Endothelial cell of umbilical vein (primary cell): ENCODE measurements around the gene PLOD2.
A peak's percentile ranks its signal among the peaks of the same experiment; 100 is the strongest.

Source experiments
- CTCF ChIP-seq, 2 donors: IDR thresholded peaks; 1 replicate in 1 of 2; 2 replicates in 1 of 2; pipeline ENCODE4 v1.5.1; 2011; ENCODE audit warnings: low read length in 2 of 2, mild to moderate bottlenecking in 2 of 2, moderate library complexity in 2 of 2, control low read depth in 1 of 2, inconsistent platforms in 1 of 2, low read depth in 1 of 2; ENCODE audit not compliant: insufficient read depth in 1 of 2; ENCODE audit errors: extremely low read depth in 1 of 2
- EZH2 ChIP-seq: IDR thresholded peaks from 2 replicates; pipeline ENCODE4 v1.6.1; 2012; ENCODE audit warnings: borderline replicate concordance, low read depth, mild to moderate bottlenecking, moderate library complexity, low read length, inconsistent platforms; ENCODE audit not compliant: severe bottlenecking
- JUN ChIP-seq: IDR thresholded peaks from 2 replicates; pipeline ENCODE4 v1.6.1; 2011; ENCODE audit warnings: borderline replicate concordance, low read depth; ENCODE audit not compliant: insufficient read length, insufficient read depth
- MAX ChIP-seq: IDR thresholded peaks from 2 replicates; pipeline ENCODE4 v1.6.1; 2011; ENCODE audit not compliant: insufficient read depth, insufficient read length
- POLR2A ChIP-seq: IDR thresholded peaks from 2 replicates; pipeline ENCODE4 v1.6.1; 2012; ENCODE audit warnings: low read depth, mild to moderate bottlenecking, control low read depth, low read length

- TF ChIP-seq POLR2A = no peak
- TF ChIP-seq CTCF (IDR thresholded peaks at IDR 0.05; ENCODE audit: extremely low read depth in 1 of 2, insufficient read depth in 1 of 2, low read depth in 1 of 2, low read length in 2 of 2) = peak; percentile 27 to 30
- no peak for TF ChIP-seq EZH2
- no peak for TF ChIP-seq JUN
- TF ChIP-seq MAX = no peak
Observed at GRCh38 chr3:146065573-146066006, 95.4 kb downstream of the PLOD2 start.
